H4 (cell line): Measurements from ENCODE around the gene CANT1. TPM values are rescaled to one million over a fixed set of nuclear protein-coding genes. Genes with fewer than 3 reads are reported as not detected.

Experiments used
- DNase-seq: peaks from one replicate; pipeline ENCODE4 v3.0.0-alpha.2; 2015; ENCODE audit warnings: low spot score
- total RNA-seq: library from RNA; depleted of rRNA; stranded (reverse); fragments of >200 nt; shearing (Covaris generic); gene quantifications from 2 replicates; pipeline ENCODE4 v1.2.3, GENCODE V29; 2014

The CANT1 gene
- total RNA-seq, 1 experiment from 2014 or later, result 56.9 TPM

DNA sequence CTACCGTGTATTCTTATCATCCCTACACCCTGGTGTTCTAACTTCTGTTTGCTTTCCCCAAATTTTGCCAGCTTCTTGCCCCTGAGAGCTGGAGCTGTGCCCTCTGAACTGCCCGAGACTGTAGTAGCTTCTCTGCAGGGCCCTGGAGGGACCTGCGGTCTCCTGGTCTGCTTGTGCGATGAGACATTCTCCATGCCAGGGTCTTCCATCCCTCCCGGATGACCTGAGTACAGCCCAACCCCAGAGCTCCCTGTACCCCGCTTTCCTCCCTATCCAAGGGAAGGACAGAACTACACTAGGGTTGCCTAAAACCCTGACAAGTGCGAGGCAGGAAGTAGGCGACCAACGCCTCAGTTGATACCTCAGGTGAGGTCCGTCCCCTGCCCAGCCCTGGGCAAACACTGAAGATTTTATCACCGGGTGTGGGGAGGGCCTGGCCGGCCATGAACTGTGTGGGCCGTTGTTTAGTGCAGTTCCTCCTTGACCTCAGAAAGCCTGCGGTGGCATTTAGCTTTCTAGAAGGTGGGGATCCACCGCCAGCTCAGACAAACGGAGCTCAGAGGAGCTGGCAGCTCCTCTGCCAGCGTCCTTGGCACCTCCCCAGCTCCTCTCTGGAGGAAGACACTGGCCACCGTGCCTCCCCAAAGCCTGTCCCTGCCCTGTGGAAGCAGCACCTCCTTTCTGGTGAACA is 13.7 kb downstream of the CANT1 start:
- DNase-seq, result no peak

DNA sequence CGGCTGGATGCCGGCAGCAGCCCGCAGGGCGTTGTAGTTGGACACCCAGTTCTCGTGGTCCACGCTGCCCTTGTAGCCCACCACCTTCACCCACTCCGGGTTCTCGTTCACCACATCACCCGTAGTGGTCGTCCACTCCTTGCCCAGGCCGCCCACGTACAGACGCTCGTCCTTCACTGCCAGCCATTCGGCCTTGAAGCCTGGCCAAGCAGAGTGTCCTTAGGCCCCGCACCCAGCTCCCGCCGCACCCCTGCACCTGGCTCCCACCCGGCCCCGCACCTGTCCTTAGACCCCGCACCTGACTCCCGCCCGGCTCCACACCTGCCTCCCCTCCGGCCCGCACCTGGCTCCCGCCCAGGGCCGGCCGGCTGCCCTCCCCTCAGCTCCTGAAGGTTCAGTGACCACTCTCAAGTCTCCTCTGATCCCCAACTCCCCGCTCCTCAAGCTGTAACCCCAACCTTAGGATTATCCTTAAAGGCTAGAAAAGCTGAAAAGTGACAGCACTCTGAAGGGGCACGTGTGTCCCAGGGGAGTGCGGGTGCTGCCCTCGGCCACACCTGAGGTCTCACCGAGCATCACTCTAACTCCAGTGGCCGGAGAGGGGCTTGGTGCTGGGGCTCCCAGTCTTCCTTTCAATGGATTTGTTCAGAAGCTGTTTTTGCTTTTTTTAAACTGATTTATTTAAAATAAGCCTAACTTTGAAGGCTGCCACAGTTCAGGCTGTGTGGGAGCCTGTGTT is 14.4 kb downstream of the CANT1 start:
- no peak for DNase-seq

DNA sequence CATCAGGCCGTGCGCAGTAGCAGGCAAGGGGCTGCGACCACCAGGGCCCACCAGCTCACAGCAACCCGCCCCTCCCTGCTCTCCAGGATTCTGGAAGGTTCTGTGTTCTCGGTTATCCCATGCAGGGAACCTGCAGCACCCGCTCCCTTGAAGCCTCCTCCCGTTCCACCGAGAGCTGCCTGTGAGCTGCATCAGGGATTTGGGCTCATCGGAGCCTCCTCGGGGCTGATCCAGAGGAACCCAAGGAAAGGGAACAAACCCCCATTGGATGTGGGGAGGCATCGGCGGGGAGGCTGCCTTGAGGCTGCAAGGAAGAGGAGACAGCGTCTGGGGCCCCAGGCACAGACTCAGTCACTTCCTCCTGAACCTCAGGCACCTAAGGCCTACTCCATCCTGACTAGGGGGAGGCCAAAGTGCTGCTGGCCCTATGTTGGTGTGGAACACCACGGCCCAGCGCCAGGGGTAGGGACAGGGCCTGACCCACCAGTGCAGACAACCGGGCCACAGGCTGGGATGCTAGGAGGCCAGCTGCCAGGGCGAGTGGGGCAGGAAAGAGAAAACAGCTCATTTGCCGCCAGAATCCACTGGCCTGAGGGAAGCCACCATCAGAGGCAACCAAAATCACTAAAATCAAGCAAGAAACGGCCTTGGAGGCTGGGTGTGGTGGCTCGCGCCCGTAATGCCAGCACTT is 15.4 kb downstream of the CANT1 start:
- no peak for DNase-seq

DNA sequence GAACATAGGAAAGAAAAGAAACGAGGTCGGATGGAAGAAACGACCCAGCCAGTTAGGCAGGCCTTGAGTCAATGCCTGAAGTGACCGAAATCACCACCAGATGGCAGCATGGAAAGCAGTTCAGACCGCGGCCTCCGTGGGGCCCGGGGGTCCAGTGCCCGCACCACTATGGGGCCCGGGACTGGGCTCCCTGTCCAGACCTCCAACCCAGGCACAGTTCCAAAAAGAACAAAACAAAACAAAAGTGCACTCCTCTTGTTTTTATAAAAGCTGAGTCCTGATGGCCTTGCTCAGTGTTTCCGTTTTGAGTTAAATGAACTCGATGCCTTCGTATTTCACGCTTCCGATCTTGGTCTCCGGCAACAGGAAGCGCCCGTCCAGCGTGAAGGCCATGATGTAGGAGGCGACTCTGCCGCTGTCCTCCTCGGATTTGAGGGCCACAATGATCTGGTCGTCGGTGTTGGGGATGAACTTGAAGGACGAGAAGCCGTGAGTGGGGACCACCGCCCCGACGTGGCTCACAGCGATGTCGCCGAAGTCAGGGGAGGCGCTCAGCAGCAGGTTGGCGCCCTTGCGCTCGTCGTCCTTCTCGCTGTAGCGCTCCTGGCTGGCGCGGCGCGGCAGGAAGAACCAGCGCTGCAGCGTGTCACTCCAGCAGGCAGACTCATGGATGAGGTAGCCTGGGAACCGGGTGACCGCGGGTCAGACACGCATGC is 16.2 kb downstream of the CANT1 start:
- no peak for DNase-seq

DNA sequence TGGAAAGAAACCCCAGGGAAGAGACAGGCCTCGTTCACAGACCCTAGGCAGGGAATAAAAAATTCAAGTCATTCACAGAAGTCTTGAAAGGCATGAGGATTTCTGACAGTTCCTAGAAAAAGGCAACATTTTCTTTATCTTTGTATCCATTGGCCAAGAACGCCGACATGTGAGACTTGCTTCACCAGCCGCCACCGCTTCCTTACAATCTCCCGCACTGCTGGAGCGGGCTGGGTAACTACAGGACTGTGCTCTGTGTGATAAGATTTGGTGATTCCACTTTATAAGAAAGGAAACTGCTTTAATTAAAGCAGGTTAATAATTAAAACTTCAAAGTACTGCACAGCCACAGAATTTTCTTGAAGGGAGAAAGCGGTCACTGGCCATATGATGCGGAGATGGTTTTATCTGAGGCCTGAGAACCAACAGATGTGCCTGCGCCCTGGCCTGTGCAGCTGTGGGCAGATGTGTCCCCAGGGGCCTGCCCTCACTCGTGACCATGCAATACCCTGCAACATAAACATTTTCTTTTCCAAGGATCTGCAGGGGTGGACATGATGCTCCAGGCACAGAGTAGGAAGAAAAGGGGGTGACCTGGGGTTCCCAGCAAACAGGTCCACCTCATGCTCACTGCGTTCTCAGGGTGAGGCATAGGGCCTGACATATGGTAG is 16.9 kb downstream of the CANT1 start:
- DNase-seq, result no peak

DNA sequence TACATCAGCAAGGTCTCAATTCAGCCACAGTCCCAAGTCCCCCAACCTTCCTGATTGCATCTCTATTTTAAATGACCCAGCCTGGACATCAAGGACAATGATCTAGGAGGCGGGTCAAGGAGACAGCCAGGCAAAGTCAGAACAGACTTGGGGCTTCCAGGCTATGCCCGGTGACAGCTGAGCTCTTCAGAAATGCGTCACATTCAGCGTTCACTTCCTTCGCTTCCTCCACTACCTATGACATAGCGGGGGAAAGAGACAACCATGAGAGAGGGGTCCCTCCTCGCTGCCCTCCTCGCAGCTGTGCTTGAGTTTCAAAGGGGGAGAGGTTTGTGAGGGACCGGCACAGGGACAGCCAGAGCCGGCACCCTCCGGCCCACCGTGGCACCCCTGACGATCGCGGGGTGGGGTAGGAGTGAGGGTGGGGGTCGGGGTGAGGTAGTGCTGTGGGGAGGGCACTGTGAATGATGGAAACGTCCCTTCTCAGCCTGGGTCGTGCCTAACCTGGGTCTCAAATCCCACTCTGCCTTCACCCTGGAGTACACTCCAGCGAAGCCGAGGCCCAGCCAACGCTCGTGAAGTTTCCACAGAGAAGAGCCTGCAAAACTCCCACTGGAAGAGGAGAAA is 17.5 kb downstream of the CANT1 start:
- no peak for DNase-seq

DNA sequence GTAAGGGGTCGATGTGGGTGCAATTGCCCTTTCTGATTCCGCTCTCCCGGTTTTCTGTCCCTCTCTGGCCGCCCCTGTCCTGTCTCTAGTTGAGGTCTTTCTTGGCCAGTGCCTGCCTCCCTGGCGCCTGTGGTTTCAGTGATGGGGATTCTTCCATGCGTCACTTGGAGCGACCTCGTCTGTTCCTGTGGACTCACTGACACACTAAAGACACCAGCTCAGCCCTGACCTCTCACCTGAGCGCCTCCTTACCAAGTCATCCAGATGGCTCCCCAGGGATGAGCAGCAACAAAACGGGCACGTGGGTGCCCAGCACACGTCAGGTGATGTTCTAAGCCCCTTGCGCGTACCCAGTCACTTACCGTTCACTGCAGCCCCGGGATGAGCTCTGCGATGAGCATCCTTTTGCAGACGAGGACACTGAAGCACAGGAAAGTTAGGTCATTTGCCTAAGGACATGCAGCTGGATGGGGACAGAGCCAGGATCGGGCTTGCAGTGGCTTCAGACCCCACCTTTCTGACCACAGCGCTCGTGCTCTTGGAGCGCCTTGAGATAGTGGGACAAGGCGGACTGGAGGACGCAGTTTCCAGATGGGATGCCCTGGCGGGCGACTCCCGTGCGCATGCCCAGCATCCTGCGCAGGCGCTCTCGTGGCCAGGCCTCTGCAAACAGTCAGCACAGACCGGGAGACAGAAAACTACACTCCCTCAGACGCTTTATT is 18.4 kb downstream of the CANT1 start:
- DNase-seq, result no peak

DNA sequence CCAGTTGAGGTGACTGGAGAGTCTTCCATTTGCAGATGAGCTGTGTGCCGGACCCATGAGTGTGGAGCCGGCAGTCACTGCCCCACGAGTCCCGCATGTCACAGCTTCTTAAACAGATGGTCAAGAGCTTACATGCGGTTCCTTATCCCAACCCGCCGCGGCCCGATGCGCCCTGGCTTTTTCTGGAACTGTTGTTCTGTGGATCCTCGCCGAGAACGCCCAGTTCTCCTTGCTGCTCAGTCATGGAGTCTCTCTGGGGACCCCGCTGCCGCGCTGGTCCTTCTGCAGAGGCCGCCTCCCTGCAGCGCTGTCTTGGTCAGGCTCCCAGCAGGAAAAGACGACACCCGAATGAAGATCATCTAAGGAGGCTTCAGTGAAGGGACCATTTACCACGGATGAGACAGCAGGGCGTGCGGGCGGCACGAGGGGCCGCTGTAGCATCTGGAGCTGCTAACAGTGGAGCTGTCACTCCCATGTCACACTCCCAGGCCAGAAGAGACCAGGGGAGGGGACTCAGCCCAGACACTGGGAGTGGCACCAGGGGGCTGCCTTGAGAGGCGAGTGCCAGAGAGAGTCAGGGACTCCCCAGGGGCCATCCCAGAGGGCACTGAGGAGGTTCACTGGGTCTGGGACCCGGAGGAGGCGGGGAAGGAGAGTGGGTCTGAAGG is 19.1 kb downstream of the CANT1 start:
- DNase-seq, result no peak

DNA sequence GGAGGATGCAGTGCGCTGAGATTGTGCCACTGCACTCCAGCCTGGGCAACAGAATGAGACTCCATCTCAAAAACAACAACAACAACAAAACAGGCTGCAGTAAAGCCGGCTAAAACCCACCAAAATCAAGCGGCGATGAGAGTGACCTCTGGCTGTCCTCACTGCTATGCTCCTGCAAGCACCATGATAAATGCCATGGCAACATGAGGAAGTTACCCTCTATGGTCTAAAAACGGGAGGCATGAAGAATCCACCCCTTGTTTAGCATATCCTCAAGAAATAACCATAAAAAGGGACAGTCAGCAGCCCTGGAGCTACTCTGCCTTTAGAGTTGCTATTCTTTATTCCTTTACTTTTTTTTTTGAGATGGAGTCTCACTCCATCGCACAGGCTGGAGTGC is 21.4 kb downstream of the CANT1 start:
- DNase-seq, result no peak

DNA sequence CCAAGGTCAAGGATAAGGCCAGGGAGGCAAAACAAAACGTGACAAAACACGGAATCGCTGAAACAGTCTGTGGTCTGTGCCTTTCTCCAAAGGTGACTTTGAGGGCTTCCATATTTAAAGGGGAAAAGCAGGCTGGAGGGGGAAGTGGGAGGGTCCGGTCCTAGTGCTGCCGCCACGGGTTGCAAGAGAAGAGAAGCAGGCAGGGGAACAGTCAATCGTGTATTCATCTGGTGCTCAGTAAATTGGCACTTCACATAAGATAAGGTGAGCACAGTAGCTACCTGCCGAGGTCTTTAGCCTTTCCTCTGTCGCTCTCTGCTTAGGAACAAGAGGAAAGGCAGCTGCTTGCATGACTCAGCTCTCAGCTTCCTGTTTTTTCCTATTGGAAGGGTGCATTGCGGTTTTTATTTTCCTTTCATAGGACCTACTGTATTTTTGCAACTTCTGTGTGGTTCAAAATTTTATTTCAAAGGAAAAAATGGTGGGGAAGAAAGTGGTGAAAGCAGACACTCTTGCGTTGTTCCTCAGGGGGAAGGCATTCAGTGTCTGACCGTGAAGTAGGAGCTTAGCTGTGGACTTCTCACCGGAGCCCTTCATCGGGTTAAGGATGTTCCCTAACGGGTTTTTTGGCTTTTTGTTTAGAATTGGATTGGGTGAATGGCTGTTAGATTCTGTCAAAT is 22.8 kb downstream of the CANT1 start:
- peak; percentile 82 for DNase-seq

DNA sequence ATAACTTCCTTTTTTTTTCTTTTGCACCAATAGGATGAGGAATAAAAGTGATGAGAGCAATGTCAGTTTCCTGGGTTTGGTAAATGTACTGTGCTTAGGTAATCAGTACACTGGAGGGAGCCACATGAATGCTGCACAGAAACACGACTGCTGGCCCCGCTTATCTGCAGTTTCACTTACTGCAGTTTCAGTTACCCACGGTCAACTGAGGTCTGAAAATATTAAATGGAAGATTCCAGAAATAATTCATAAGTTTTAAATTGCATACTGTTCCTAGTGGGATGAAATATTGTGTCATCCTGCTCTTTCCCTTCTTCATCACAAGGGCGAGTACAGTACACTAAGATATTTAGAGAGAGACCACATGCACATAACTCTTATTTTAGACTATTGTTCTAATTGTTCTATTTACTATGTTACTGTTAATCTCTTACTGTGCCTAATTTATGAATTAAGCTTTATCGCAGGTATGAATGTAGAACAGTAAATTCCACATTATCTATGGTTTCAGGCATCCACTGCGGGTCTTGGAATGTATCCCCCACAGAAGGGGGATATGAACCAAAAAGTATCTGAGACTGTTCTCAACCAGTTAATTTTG is 23.4 kb downstream of the CANT1 start:
- peak; percentile 47 for DNase-seq

DNA sequence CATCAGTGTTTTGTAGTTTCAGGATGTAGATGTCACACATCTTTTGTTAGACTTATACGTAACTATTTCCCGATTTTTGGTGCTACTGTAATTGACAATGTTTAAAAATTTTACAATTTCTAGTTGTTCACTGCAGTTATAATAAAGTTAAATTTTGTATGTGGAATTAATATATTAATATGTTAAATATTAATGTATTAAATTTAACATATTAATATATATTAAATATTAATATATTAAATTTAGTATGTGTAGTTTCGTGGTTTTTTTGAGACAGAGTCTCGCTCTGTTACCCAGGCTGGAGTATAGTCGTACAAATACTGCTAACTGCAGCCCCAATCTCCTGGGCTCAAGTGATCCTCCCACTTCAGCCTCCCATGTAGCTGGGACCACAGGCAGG is 24.2 kb downstream of the CANT1 start:
- DNase-seq, result no peak

DNA sequence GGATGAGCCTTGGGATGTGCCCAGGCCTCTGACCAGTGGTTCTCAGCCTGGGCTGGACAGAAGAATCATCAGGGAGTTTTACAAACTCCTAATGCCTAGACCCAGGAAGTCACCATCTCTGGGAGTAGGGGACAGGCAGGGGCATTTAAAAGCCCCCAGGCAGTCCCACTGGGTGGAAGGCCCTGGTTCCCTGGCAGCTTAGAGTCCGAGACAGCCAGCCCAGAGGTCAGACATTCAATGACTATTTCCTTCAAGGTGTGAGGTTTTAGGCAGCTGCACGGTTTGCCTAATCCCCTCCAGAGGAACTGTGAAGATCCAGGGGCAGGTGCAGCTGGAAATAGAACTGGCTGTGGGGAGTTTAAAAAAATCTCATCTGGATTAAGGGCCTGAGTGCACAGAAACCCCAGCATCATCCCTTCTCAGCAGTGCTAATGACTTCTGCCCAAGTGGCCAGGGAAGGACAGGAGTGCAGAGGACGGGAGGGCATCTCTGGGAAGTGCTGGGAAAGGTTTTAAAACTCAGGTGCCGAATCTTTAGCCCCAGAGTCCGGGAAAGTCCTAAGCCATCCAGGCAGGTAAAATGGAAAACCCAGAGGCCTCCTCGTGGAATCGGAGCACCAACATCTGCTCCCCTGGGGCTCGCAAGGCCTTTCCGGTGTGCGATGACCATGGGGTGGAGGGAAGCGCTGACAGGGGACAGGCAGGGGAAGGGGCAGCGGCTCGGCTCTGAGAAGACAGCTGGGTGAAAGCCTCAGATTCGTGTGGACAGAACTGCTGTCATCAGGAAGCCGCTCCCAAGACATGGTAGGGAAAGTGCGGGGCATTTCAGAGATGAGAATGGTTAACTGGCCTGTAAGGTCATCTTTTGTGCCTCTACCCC is 28.3 kb downstream of the CANT1 start:
- DNase-seq, result no peak

DNA sequence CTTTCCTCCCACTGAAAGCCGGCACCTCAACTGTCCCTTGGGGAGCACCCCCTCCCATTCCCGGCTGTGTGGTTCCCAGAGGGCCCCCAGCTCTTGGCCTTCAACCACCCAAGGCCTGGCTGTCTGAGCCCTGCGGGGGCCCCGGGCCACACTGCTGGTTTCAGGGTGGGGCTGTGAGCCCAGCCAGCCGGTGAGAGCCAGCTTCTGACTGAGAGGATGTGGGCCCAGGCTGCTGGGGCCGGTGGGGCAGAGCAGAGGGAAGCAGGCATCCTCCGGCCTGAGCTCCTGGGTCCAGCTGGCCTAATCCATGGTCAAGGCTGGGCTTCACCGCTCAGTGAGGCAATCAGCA is 29.0 kb downstream of the CANT1 start:
- no peak for DNase-seq

DNA sequence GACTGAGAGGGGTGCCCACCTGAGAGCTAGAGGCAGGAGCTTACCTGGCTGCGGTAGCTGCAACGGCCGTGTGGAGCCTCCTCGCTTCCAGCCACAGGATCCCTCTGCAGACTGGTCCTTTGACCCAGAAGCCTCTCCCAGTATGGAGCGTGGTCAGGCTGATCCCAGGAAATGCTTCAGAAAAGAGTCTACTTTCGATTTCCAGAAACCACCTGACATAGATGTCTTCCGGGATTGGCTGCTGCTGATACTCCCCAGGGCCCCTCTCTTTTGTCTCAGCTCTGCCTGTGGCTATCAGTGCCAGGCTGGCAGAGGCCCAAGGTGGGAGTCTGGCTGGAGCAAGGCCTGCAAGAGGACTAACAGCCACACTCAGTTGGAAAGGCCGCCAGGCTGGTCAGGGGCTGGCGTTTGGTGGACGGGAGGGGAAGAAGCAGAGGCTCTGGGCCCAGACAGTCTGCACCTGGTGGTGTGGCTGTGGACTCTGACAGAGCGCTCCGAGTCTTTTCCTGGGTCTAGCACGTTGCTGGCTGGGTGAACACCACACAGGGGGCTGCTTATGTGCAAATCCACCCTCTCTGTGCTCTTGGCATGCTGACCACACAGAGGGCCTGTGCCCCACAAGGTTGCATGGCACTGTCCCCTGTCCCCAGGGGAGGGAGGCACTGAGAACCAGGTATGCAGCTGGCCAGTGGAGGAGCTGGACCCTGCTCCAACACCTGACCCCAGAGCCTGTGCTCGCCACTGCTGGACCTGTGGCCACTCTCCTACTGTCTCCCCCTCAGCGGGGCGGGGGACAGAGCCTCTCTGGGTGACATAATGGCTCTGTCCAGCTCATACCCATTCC is 29.6 kb downstream of the CANT1 start, which contains the start of gene LGALS3BP:
Gene LGALS3BP (minus strand): TSS at position 144 of the 844 bp plus-strand sequence. CDS start 2,732 bp downstream, outside the sequence.
- peak; percentile 96 for DNase-seq

DNA sequence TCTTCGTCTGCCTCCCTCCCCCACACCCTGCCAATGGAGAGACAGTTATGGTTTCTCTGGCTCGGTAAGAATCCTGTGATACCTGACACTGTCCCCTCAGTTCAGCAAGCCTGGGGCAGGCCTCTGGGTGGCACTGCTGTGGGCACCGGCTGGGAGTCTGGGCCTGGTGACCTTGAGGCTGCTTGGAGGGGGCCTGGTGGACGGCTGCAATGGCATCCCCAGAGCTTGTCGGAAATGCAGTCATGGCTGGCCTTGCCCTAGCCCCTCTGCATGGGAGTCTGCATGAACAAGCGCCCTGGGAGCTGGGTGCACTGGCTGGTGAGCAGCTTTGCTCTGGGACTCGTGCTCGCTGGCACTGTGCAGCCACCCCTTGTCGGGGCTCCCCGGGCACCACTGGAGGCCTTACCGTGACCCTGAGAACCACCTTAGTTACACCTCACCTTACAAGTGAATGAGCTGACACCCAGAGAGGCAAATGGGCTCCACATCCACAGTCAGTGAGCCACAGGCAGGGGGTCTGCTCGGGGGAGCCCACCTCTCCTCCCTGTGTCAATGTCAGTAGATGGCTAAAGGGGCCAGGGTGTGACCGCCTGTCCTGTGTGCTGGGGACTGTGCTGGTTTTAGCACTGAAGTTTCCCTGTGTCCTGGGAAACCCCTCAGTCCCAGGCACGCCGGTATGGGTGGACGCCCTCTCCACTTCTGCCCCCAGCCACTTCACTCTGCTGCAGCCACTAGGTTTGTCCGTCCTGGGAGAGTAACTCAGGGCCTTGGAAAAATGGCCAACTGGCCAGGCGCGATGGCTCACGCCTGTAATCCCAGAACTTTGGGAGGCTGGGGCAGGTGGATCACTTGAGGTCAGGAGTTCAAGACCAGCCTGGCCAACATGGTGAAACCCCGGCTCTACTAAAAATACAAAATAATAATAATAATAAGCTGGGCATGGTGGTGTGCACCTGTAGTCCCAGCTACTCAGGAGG is 31.3 kb downstream of the CANT1 start:
- DNase-seq, result no peak
